VCaP (cell line): ENCODE measurements around the gene KIFC3.

Experiments used
- H3K27ac ChIP-seq: fragments of 450-650 bp; 2 replicates; pipeline ENCODE4 v1.5.1; 2017
- CTCF ChIP-seq: fragments of 450-650 bp; conservative IDR thresholded peaks from 2 replicates; pipeline ENCODE4 v1.5.1; 2017; ENCODE audit warnings: mild to moderate bottlenecking, moderate library complexity

The KIFC3 gene

GRCh38 chr16:57711993-57712392 lies 90.3 kb downstream of the KIFC3 start:
- no peak for TF ChIP-seq CTCF
- H3K27ac ChIP-seq, result no peak overlapping the region

GRCh38 chr16:57711346-57711745 lies 90.9 kb downstream of the KIFC3 start:
- TF ChIP-seq CTCF, result no peak
- no peak overlapping the region for H3K27ac ChIP-seq

GRCh38 chr16:57709663-57710062 lies 92.6 kb downstream of the KIFC3 start:
- no peak overlapping the region for H3K27ac ChIP-seq
- no peak for TF ChIP-seq CTCF
